ENCODE measurements around the gene ST6GALNAC4. TPM values are rescaled to one million over a fixed set of nuclear protein-coding genes. Genes with fewer than 3 reads are reported as not detected.

The ST6GALNAC4 gene
- polyA plus RNA-seq, 1 of the 3 experiments (the other 2 are of a cell fraction), result 30.2 TPM

DNA sequence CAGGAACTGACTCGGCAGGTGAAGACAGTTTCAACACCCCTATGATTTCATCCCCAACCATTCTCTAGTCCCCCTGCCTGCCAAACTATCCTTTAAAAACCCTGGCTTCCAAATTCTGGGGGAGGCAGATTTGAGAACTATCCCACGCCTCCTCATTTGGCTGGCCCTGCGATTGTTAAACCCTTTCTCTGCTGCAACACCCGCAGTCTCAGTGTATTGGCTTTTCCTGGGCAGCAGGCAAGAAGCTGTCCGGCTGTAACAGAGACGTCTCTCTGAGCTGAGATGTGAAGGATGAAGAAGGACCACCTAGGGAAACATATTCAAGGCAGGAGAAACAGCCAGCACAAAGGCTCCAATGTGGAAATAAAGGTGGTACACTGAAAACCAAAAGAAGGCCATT is 24.0 kb downstream of the ST6GALNAC4 start:
- Histone ChIP-seq H3K4me2 (no peak overlapping the region), H2AFZ (ENCODE audit: low read depth) (no peak overlapping the region), H3K9me3 (no peaks in the 10 kb centered on the region), H3K27ac (ENCODE audit: low read depth in 2 of 2, low read length in 1 of 2) (no peak overlapping the region), H3K9ac (no peak overlapping the region), H3K36me3 (replicated peaks in 1 of 2; ENCODE audit: control insufficient read depth in 1 of 2, insufficient read depth in 2 of 2, low read length in 1 of 2) (peaks cover 48 to 75% of the 10 kb centered on the region in 2 experiments), H3K27me3 (ENCODE audit: insufficient read depth) (no peaks in the 10 kb centered on the region), H3K79me2 (ENCODE audit: insufficient read depth) (peaks cover 12% of the 10 kb centered on the region; the same call in 1 of the 2 replicates), H3K4me1 (ENCODE audit: control insufficient read depth in 1 of 2, insufficient read depth in 2 of 2, low read depth in 1 of 2, low read length in 1 of 2) (peaks cover 3 to 11% of the 10 kb centered on the region in 2 experiments; a peak in 2 of 4 replicates), H3K4me3 (ENCODE audit: low read depth in 2 of 2, low read length in 1 of 2) (no peak overlapping the region), H3F3A (replicated peaks; ENCODE audit: insufficient read depth) (peaks cover 8% of the 10 kb centered on the region), H4K20me1 (ENCODE audit: insufficient read depth) (no peaks in the 10 kb centered on the region), H3K9me2 (no peaks in the 10 kb centered on the region)
- POLR2A ChIA-PET, result no interaction called here
- 91% methylated on average over 6 of the region's 6 CpGs for WGBS (ENCODE audit: low lambda C conversion rate)
- DNase-seq, result no peak
- no peak for TF ChIP-seq CHD2 (IDR thresholded peaks at IDR 0.05; ENCODE audit: low read length, partially characterized antibody)
- no peak for TF ChIP-seq JUND (IDR thresholded peaks at IDR 0.05)
- TF ChIP-seq TAF1 (IDR thresholded peaks at IDR 0.05; ENCODE audit: borderline replicate concordance, low read depth, low read length), result no peak
- CTCF ChIA-PET, result interaction anchor here (1.1 to 2.0 kb wide), 3 partner anchors 23 to 158 kb away, joined by 3 to 8 read pairs (median 6); partner anchors contain the start of gene TOR2A

DNA sequence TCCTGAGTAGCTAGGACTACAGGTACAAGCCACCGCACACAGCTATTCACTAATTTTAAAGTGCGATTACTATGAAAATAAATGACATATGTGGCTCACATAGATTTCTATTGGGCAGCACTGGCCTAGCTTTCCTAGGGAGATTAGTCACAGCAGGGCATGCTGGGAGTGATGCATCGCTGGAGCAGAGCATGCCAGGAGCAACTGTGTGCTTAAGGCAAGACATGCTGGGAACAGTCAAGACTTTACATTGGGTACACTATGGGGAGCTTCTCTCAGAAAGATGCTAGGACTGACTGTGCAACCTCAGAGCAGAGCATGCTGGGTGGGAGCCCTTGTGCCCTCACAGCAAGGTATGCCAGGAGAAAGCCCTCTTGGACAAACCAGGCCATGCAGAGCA is 26.8 kb downstream of the ST6GALNAC4 start:
- Histone ChIP-seq H3F3A (replicated peaks; ENCODE audit: insufficient read depth) (peaks cover 9% of the 10 kb centered on the region), H3K36me3 (replicated peaks in 1 of 2; ENCODE audit: control insufficient read depth in 1 of 2, insufficient read depth in 2 of 2, low read length in 1 of 2) (peaks cover 48 to 74% of the 10 kb centered on the region in 2 experiments), H3K9ac (no peak overlapping the region), H3K4me2 (no peak overlapping the region), H4K20me1 (ENCODE audit: insufficient read depth) (no peaks in the 10 kb centered on the region), H3K4me1 (ENCODE audit: control insufficient read depth in 1 of 2, insufficient read depth in 2 of 2, low read depth in 1 of 2, low read length in 1 of 2) (peaks cover 0 to 4% of the 10 kb centered on the region in 2 experiments; a peak in 2 of 4 replicates), H3K9me2 (no peaks in the 10 kb centered on the region), H3K79me2 (ENCODE audit: insufficient read depth) (no peaks in the 10 kb centered on the region), H3K9me3 (no peaks in the 10 kb centered on the region), H2AFZ (ENCODE audit: low read depth) (no peak overlapping the region), H3K4me3 (ENCODE audit: low read depth in 2 of 2, low read length in 1 of 2) (no peak overlapping the region), H3K27ac (ENCODE audit: low read depth in 2 of 2, low read length in 1 of 2) (no peak overlapping the region), H3K27me3 (ENCODE audit: insufficient read depth) (no peaks in the 10 kb centered on the region)
- ChIA-PET CTCF (interaction anchor here (1.0 to 1.8 kb wide), 4 partner anchors 20 to 305 kb away, joined by 3 to 10 read pairs (median 6); partner anchors contain the start of gene TOR2A), POLR2A (no interaction called here)
- WGBS (ENCODE audit: low lambda C conversion rate), result 96% methylated on average over 3 of the region's 3 CpGs
- no peak for DNase-seq
- no peak for TF ChIP-seq FOXM1 (IDR thresholded peaks at IDR 0.05; ENCODE audit: low read depth)
- TF ChIP-seq, protein P1, sequence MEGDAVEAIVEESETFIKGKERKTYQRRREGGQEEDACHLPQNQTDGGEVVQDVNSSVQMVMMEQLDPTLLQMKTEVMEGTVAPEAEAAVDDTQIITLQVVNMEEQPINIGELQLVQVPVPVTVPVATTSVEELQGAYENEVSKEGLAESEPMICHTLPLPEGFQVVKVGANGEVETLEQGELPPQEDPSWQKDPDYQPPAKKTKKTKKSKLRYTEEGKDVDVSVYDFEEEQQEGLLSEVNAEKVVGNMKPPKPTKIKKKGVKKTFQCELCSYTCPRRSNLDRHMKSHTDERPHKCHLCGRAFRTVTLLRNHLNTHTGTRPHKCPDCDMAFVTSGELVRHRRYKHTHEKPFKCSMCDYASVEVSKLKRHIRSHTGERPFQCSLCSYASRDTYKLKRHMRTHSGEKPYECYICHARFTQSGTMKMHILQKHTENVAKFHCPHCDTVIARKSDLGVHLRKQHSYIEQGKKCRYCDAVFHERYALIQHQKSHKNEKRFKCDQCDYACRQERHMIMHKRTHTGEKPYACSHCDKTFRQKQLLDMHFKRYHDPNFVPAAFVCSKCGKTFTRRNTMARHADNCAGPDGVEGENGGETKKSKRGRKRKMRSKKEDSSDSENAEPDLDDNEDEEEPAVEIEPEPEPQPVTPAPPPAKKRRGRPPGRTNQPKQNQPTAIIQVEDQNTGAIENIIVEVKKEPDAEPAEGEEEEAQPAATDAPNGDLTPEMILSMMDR (IDR thresholded peaks at IDR 0.05), result no peak
- no peak for TF ChIP-seq SMC3 (IDR thresholded peaks at IDR 0.05; ENCODE audit: low read depth, low read length)
- TF ChIP-seq YY1 (IDR thresholded peaks at IDR 0.05; ENCODE audit: low read depth), result no peak
- no peak for TF ChIP-seq TAF1 (IDR thresholded peaks at IDR 0.05; ENCODE audit: borderline replicate concordance, low read depth, low read length)

DNA sequence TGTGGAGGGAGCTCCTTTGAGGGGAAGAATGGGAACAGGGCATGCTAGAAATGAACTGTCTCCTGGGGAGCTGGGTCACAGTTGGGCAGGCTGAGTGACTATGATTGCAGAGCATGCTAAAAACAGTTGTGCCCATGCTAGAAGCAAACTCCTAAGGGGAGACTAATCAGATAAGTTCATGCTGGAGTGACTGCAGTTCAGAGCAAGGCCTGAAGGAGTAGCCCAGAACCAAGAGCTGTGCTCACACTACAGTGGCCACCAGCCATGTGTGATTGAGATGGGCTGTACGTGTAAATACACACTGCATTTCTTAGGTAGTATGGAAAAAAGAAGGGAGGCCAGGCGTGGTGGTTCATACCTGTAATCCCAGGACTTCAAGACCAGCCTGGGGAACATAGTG is 29.0 kb downstream of the ST6GALNAC4 start:
- no peak overlapping the region for H3K9ac ChIP-seq
- H3K4me1 ChIP-seq (ENCODE audit: control insufficient read depth in 1 of 2, insufficient read depth in 2 of 2, low read depth in 1 of 2, low read length in 1 of 2), result peaks cover 12 to 15% of the 10 kb centered on the region in 2 experiments; a peak in 2 of 4 replicates
- no peaks in the 10 kb centered on the region for H4K20me1 ChIP-seq (ENCODE audit: insufficient read depth)
- no peaks in the 10 kb centered on the region for H3K9me3 ChIP-seq
- CTCF ChIA-PET, result interaction anchor here (0.6 to 1.1 kb wide), 3 partner anchors 18 to 33 kb away, joined by 3 to 4 read pairs (median 3); no protein-coding TSS in a partner anchor
- no peak overlapping the region for H2AFZ ChIP-seq (ENCODE audit: low read depth)
- H3K9me2 ChIP-seq, result no peaks in the 10 kb centered on the region
- POLR2A ChIA-PET, result no interaction called here
- no peak for DNase-seq
- peaks cover 25 to 51% of the 10 kb centered on the region in 2 experiments for H3K36me3 ChIP-seq (replicated peaks in 1 of 2; ENCODE audit: control insufficient read depth in 1 of 2, insufficient read depth in 2 of 2, low read length in 1 of 2)
- H3K4me3 ChIP-seq (ENCODE audit: low read depth in 2 of 2, low read length in 1 of 2), result no peak overlapping the region
- H3K4me2 ChIP-seq, result no peak overlapping the region
- no peak overlapping the region for H3K27ac ChIP-seq (ENCODE audit: low read depth in 2 of 2, low read length in 1 of 2)
- peaks cover 7% of the 10 kb centered on the region for H3F3A ChIP-seq (replicated peaks; ENCODE audit: insufficient read depth)
- 96% methylated on average over 2 of the region's 2 CpGs for whole genome bisulfite sequencing (ENCODE audit: low lambda C conversion rate)
- no peaks in the 10 kb centered on the region for H3K27me3 ChIP-seq (ENCODE audit: insufficient read depth)
- H3K79me2 ChIP-seq (ENCODE audit: insufficient read depth), result no peaks in the 10 kb centered on the region
- TF ChIP-seq POLR2AphosphoS5 (IDR thresholded peaks at IDR 0.05; ENCODE audit: low read depth, low read length), result no peak
- TF ChIP-seq, protein P2, sequence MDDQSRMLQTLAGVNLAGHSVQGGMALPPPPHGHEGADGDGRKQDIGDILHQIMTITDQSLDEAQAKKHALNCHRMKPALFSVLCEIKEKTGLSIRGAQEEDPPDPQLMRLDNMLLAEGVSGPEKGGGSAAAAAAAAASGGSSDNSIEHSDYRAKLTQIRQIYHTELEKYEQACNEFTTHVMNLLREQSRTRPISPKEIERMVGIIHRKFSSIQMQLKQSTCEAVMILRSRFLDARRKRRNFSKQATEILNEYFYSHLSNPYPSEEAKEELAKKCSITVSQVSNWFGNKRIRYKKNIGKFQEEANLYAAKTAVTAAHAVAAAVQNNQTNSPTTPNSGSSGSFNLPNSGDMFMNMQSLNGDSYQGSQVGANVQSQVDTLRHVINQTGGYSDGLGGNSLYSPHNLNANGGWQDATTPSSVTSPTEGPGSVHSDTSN (IDR thresholded peaks at IDR 0.05), result no peak
- TF ChIP-seq, protein P3, sequence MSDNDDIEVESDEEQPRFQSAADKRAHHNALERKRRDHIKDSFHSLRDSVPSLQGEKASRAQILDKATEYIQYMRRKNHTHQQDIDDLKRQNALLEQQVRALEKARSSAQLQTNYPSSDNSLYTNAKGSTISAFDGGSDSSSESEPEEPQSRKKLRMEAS (IDR thresholded peaks at IDR 0.05; ENCODE audit: low read depth), result no peak
- TF ChIP-seq FOXM1 (IDR thresholded peaks at IDR 0.05; ENCODE audit: low read depth), result no peak
- TF ChIP-seq NRF1 (IDR thresholded peaks at IDR 0.05; ENCODE audit: low read depth, low read length), result no peak
- TF ChIP-seq, protein P4, sequence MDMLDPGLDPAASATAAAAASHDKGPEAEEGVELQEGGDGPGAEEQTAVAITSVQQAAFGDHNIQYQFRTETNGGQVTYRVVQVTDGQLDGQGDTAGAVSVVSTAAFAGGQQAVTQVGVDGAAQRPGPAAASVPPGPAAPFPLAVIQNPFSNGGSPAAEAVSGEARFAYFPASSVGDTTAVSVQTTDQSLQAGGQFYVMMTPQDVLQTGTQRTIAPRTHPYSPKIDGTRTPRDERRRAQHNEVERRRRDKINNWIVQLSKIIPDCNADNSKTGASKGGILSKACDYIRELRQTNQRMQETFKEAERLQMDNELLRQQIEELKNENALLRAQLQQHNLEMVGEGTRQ (IDR thresholded peaks at IDR 0.05; ENCODE audit: borderline replicate concordance, low read depth, low read length), result no peak
- TF ChIP-seq SMC3 (IDR thresholded peaks at IDR 0.05; ENCODE audit: low read depth, low read length), result no peak
- TF ChIP-seq NFIC (IDR thresholded peaks at IDR 0.05; ENCODE audit: borderline replicate concordance), result no peak
- no peak for TF ChIP-seq JUND (IDR thresholded peaks at IDR 0.05)
- TF ChIP-seq RCOR1 (IDR thresholded peaks at IDR 0.05; ENCODE audit: low read length), result no peak
- TF ChIP-seq CHD2 (IDR thresholded peaks at IDR 0.05; ENCODE audit: low read length, partially characterized antibody), result no peak
- no peak for TF ChIP-seq MEF2A (IDR thresholded peaks at IDR 0.05; ENCODE audit: borderline replicate concordance, low read depth)
- TF ChIP-seq, protein P5, sequence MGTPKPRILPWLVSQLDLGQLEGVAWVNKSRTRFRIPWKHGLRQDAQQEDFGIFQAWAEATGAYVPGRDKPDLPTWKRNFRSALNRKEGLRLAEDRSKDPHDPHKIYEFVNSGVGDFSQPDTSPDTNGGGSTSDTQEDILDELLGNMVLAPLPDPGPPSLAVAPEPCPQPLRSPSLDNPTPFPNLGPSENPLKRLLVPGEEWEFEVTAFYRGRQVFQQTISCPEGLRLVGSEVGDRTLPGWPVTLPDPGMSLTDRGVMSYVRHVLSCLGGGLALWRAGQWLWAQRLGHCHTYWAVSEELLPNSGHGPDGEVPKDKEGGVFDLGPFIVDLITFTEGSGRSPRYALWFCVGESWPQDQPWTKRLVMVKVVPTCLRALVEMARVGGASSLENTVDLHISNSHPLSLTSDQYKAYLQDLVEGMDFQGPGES (IDR thresholded peaks at IDR 0.05; ENCODE audit: low read depth, low read length), result no peak
